ENCODE results near the gene NIM1K. TPM values are rescaled to one million over a fixed set of nuclear protein-coding genes. Genes with fewer than 3 reads are reported as not detected.

NIM1K gene
- total and polyA plus RNA-seq, 2 donors (not counting 1 experiment from before 2014, with no cell fraction given), result 1.7 to 14.7 TPM

DNA sequence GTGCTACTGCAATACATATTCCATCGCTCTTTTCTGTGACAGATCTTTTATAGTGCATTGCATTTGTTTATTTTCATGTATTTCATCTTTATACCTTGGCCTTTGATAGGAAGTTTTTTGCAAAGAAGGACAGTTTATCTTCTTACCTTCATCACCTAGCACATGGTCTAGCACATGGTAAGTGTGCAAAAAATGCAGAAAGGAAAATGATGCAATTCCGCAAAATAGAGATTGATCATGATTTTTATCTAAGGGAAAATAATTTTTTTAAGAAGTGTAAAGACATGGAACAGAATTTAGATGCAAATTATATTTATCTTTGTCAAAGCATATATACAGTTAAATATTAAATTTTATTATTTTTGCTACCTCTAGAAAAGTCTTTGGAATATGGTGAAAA, 19.2 kb upstream of the NIM1K start:
- no peak overlapping the region for H3K9ac ChIP-seq (ENCODE audit: insufficient read depth, low read length)
- no peak overlapping the region for H2AFZ ChIP-seq (ENCODE audit: low read length)
- DNase-seq (ENCODE audit: low read depth in 2 of 2), result no peak

DNA sequence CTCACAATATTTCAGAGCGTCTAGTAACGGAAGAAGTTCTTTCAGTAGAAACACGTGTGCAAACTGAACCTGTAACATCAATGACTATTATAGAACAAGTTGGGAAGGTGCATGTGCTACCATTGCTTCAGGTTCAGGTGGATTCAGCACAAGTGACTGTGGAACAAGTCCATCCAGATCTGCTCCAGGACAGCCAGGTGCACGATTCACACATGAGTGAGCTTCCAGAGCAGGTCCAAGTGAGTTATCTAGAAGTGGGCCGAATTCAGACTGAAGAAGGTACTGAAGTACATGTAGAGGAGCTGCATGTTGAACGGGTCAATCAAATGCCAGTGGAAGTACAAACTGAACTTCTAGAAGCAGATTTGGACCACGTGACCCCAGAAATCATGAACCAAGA, 17.4 kb upstream of the NIM1K start:
- no peaks in the 10 kb centered on the region for H3K79me2 ChIP-seq (ENCODE audit: control insufficient read depth, insufficient read depth, low read length)
- peaks cover 5% of the 10 kb centered on the region for H3K36me3 ChIP-seq (ENCODE audit: control insufficient read depth, insufficient read depth, low read length)
- H3K9me3 ChIP-seq (ENCODE audit: control insufficient read depth, insufficient read depth, low read depth, low read length), result no peaks in the 10 kb centered on the region
- no peaks in the 10 kb centered on the region for H3K27me3 ChIP-seq (ENCODE audit: control insufficient read depth, insufficient read depth, low read length)
- TF ChIP-seq, protein P1, sequence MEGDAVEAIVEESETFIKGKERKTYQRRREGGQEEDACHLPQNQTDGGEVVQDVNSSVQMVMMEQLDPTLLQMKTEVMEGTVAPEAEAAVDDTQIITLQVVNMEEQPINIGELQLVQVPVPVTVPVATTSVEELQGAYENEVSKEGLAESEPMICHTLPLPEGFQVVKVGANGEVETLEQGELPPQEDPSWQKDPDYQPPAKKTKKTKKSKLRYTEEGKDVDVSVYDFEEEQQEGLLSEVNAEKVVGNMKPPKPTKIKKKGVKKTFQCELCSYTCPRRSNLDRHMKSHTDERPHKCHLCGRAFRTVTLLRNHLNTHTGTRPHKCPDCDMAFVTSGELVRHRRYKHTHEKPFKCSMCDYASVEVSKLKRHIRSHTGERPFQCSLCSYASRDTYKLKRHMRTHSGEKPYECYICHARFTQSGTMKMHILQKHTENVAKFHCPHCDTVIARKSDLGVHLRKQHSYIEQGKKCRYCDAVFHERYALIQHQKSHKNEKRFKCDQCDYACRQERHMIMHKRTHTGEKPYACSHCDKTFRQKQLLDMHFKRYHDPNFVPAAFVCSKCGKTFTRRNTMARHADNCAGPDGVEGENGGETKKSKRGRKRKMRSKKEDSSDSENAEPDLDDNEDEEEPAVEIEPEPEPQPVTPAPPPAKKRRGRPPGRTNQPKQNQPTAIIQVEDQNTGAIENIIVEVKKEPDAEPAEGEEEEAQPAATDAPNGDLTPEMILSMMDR (conservative IDR thresholded peaks at IDR 0.05 in 1 of 2, IDR thresholded peaks at IDR 0.05 in 1 of 2; ENCODE audit: low read depth in 1 of 2, low read length in 2 of 2), result no peak
- TF ChIP-seq EZH2 (IDR thresholded peaks at IDR 0.05; ENCODE audit: low read length, missing control alignments), result no peak
- H3K4me2 ChIP-seq (ENCODE audit: extremely low read depth, insufficient read depth, low read length), result no peak overlapping the region
- no peaks in the 10 kb centered on the region for H3K4me1 ChIP-seq (ENCODE audit: control insufficient read depth, extremely low read depth, insufficient read depth, low read length)
- no peak overlapping the region for H3K4me3 ChIP-seq (replicated peaks in 1 of 4; ENCODE audit: control extremely low read depth in 1 of 4, insufficient read depth in 1 of 4, low read depth in 3 of 4, low read length in 4 of 4)
- no peak overlapping the region for H3K9ac ChIP-seq (ENCODE audit: insufficient read depth, low read length)
- no peak overlapping the region for H3K27ac ChIP-seq (ENCODE audit: insufficient read depth, low read length)
- H2AFZ ChIP-seq (ENCODE audit: low read length), result no peak overlapping the region
- no peaks in the 10 kb centered on the region for H4K20me1 ChIP-seq (ENCODE audit: control insufficient read depth, extremely low read depth, insufficient read depth, low read length)
- DNase-seq (ENCODE audit: low read depth in 2 of 2), result no peak

More for the DNA sequence above, 19.2 kb upstream of the NIM1K start:
- Histone ChIP-seq H3K79me2 (ENCODE audit: control insufficient read depth, insufficient read depth, low read length) (no peaks in the 10 kb centered on the region), H3K4me2 (ENCODE audit: extremely low read depth, insufficient read depth, low read length) (no peak overlapping the region), H3K27ac (ENCODE audit: insufficient read depth, low read length) (no peak overlapping the region), H3K27me3 (ENCODE audit: control insufficient read depth, insufficient read depth, low read length) (no peaks in the 10 kb centered on the region), H3K36me3 (ENCODE audit: control insufficient read depth, insufficient read depth, low read length) (peaks cover 5% of the 10 kb centered on the region), H3K4me1 (ENCODE audit: control insufficient read depth, extremely low read depth, insufficient read depth, low read length) (no peaks in the 10 kb centered on the region), H3K4me3 (replicated peaks in 1 of 4; ENCODE audit: control extremely low read depth in 1 of 4, insufficient read depth in 1 of 4, low read depth in 3 of 4, low read length in 4 of 4) (no peak overlapping the region), H4K20me1 (ENCODE audit: control insufficient read depth, extremely low read depth, insufficient read depth, low read length) (no peaks in the 10 kb centered on the region), H3K9me3 (ENCODE audit: control insufficient read depth, insufficient read depth, low read depth, low read length) (no peaks in the 10 kb centered on the region)
- no peak for TF ChIP-seq EZH2 (IDR thresholded peaks at IDR 0.05; ENCODE audit: low read length, missing control alignments)
- TF ChIP-seq, protein P1 (conservative IDR thresholded peaks at IDR 0.05 in 1 of 2, IDR thresholded peaks at IDR 0.05 in 1 of 2; ENCODE audit: low read depth in 1 of 2, low read length in 2 of 2), result no peak

- no peak overlapping the region for H3K27ac ChIP-seq (ENCODE audit: insufficient read depth, low read length)
- H3K9ac ChIP-seq (ENCODE audit: insufficient read depth, low read length), result no peak overlapping the region
- no peaks in the 10 kb centered on the region for H4K20me1 ChIP-seq (ENCODE audit: control insufficient read depth, extremely low read depth, insufficient read depth, low read length)
- no peaks in the 10 kb centered on the region for H3K79me2 ChIP-seq (ENCODE audit: control insufficient read depth, insufficient read depth, low read length)
- H3K27me3 ChIP-seq (ENCODE audit: control insufficient read depth, insufficient read depth, low read length), result no peaks in the 10 kb centered on the region
- H3K4me2 ChIP-seq (ENCODE audit: extremely low read depth, insufficient read depth, low read length), result no peak overlapping the region
- H3K4me1 ChIP-seq (ENCODE audit: control insufficient read depth, extremely low read depth, insufficient read depth, low read length), result no peaks in the 10 kb centered on the region
- DNase-seq (ENCODE audit: low read depth in 2 of 2), result no peak
- no peak overlapping the region for H3K4me3 ChIP-seq (replicated peaks in 1 of 4; ENCODE audit: control extremely low read depth in 1 of 4, insufficient read depth in 1 of 4, low read depth in 3 of 4, low read length in 4 of 4)
- no peak overlapping the region for H2AFZ ChIP-seq (ENCODE audit: low read length)
- H3K36me3 ChIP-seq (ENCODE audit: control insufficient read depth, insufficient read depth, low read length), result peaks cover under 1% of the 10 kb centered on the region
- TF ChIP-seq, protein P1 (conservative IDR thresholded peaks at IDR 0.05 in 1 of 2, IDR thresholded peaks at IDR 0.05 in 1 of 2; ENCODE audit: low read depth in 1 of 2, low read length in 2 of 2), result no peak
- no peak for TF ChIP-seq EZH2 (IDR thresholded peaks at IDR 0.05; ENCODE audit: low read length, missing control alignments)
- no peaks in the 10 kb centered on the region for H3K9me3 ChIP-seq (ENCODE audit: control insufficient read depth, insufficient read depth, low read depth, low read length)
These were observed 12.2 kb upstream of the NIM1K start for GRCh38 chr5:43179836-43180235.

Data from fibroblast of lung (primary cell).